Liver (tissue), 9 donors: ENCODE measurements around the gene ABCA1. TPM values are rescaled to one million over a fixed set of nuclear protein-coding genes. Genes with fewer than 3 reads are reported as not detected.

Experiments used
- DNase-seq: peaks from one replicate; pipeline ENCODE4 v3.0.0-alpha.2; 2017; ENCODE audit warnings: low spot score
- H3K27ac ChIP-seq, 2 donors: one replicate each; pipeline ENCODE4 v1.7.0; 2013; ENCODE audit warnings: inconsistent platforms in 2 of 2, low read length in 2 of 2, control low read depth in 1 of 2, low read depth in 1 of 2, mild to moderate bottlenecking in 1 of 2
- H3K27me3 ChIP-seq, 4 donors: one replicate each; pipeline versions ENCODE4 v1.6.1 to v1.7.0; 2013; ENCODE audit warnings: low read length in 3 of 4, inconsistent platforms in 1 of 4, mild to moderate bottlenecking in 1 of 4, moderate library complexity in 1 of 4; ENCODE audit not compliant: control insufficient read depth in 4 of 4, insufficient read depth in 4 of 4
- H3K36me3 ChIP-seq, 4 donors: one replicate each; pipeline versions ENCODE4 v1.6.1 to v1.7.0; 2013; ENCODE audit warnings: low read length in 3 of 4, mild to moderate bottlenecking in 3 of 4, low read depth in 1 of 4, moderate library complexity in 1 of 4; ENCODE audit not compliant: control insufficient read depth in 4 of 4, insufficient read depth in 3 of 4
- H3K4me1 ChIP-seq, 4 donors: one replicate each; pipeline versions ENCODE4 v1.6.1 to v1.7.0; 2013; ENCODE audit warnings: low read length in 3 of 4, mild to moderate bottlenecking in 3 of 4, moderate library complexity in 1 of 4; ENCODE audit not compliant: control insufficient read depth in 4 of 4, insufficient read depth in 4 of 4
- H3K4me3 ChIP-seq, 3 donors: one replicate each; pipeline versions ENCODE4 v1.6.1 to v1.7.0; 2013; ENCODE audit warnings: low read length in 3 of 3, control low read depth in 1 of 3, low read depth in 1 of 3, mild to moderate bottlenecking in 1 of 3
- H3K9ac ChIP-seq, 2 donors: one replicate each; pipeline ENCODE4 v1.7.0; 2013; ENCODE audit warnings: low read length in 2 of 2, mild to moderate bottlenecking in 2 of 2, moderate library complexity in 2 of 2, control low read depth in 1 of 2, low read depth in 1 of 2
- H3K9me3 ChIP-seq, 4 donors: one replicate each; pipeline versions ENCODE4 v1.6.1 to v1.7.0; 2013; ENCODE audit warnings: low read length in 3 of 4; ENCODE audit not compliant: control insufficient read depth in 4 of 4
- ATF3 ChIP-seq: IDR thresholded peaks from 2 replicates; pipeline ENCODE4 v1.6.1; 2016; ENCODE audit warnings: antibody characterized with exemption
- CTCF ChIP-seq: fragments of 150-350 bp; IDR thresholded peaks from 2 replicates; pipeline ENCODE4 v1.5.1; 2017; ENCODE audit warnings: improper control_type of control experiment, low read depth, low read length; ENCODE audit not compliant: missing input control
- FOXA1 ChIP-seq: IDR thresholded peaks from 2 replicates; pipeline ENCODE4 v1.6.1; 2016; ENCODE audit warnings: antibody characterized with exemption
- FOXA2 ChIP-seq: IDR thresholded peaks from 2 replicates; pipeline ENCODE4 v1.6.1; 2016; ENCODE audit warnings: antibody characterized with exemption
- GABPA ChIP-seq, 2 donors: IDR thresholded peaks in 1 of 2; conservative IDR thresholded peaks in 1 of 2; 2 replicates each; pipeline ENCODE4 v1.6.1; 2016; ENCODE audit warnings: antibody characterized with exemption in 2 of 2, mild to moderate bottlenecking in 1 of 2, moderate library complexity in 1 of 2
- HNF4A ChIP-seq, 2 donors: conservative IDR thresholded peaks; 2 replicates each; pipeline ENCODE4 v1.6.1; 2016; ENCODE audit warnings: antibody characterized with exemption in 2 of 2, mild to moderate bottlenecking in 2 of 2
- HNF4G ChIP-seq: IDR thresholded peaks from 2 replicates; pipeline ENCODE4 v1.6.1; 2016; ENCODE audit warnings: antibody characterized with exemption
- JUND ChIP-seq, 2 donors: IDR thresholded peaks; 2 replicates each; pipeline ENCODE4 v1.6.1; 2016; ENCODE audit warnings: antibody characterized with exemption in 2 of 2
- NR2F2 ChIP-seq: IDR thresholded peaks from 2 replicates; pipeline ENCODE4 v1.6.1; 2016; ENCODE audit warnings: antibody characterized with exemption
- RAD21 ChIP-seq, 2 donors: IDR thresholded peaks; 2 replicates each; pipeline ENCODE4 v1.6.1; 2016; ENCODE audit warnings: antibody characterized with exemption in 2 of 2, mild to moderate bottlenecking in 2 of 2
- REST ChIP-seq: IDR thresholded peaks from 2 replicates; pipeline ENCODE4 v1.6.1; 2016; ENCODE audit warnings: antibody characterized with exemption, mild to moderate bottlenecking
- RXRA ChIP-seq, 2 donors: IDR thresholded peaks; 2 replicates each; pipeline ENCODE4 v1.6.1; 2017 to 2018; ENCODE audit warnings: antibody characterized with exemption in 2 of 2, mild to moderate bottlenecking in 1 of 2
- SP1 ChIP-seq: IDR thresholded peaks from 2 replicates; pipeline ENCODE4 v1.6.1; 2018; ENCODE audit warnings: antibody characterized with exemption, mild to moderate bottlenecking
- TAF1 ChIP-seq: conservative IDR thresholded peaks from 2 replicates; pipeline ENCODE4 v1.6.1; 2016; ENCODE audit warnings: antibody characterized with exemption, mild to moderate bottlenecking
- YY1 ChIP-seq: IDR thresholded peaks from 2 replicates; pipeline ENCODE4 v1.6.1; 2016; ENCODE audit warnings: antibody characterized with exemption, mild to moderate bottlenecking
- WGBS: extraction: QIAGEN DNeasy Blood & Tissue Kit; methylation state at CpG from one replicate; pipeline ENCODE4 v1.1.7; 2013; 5-methylcytosine and 5-hydroxymethylcytosine counted together
- polyA plus RNA-seq, 2 donors: library from polyadenylated mRNA; stranded (reverse) in 1 of 2; unstranded in 1 of 2; fragments of 200-250 nt in 1 of 2; fragments of >200 nt in 1 of 2; fragmentation: Nextera tagmentation in 1 of 2; extraction: Ambion mirVana in 1 of 2; gene quantifications; one replicate each; pipeline versions ENCODE4 v1.2.1 to v1.2.3, GENCODE V29; 2013 to 2015
- total RNA-seq, 2 donors: library from RNA; depleted of rRNA; stranded (reverse); fragments of >200 nt; gene quantifications; one replicate each; pipeline ENCODE4 v1.2.3, GENCODE V29; 2014
- donor health status: healthy.
- donor health status: healthy.
- donor health status: healthy.
- donor health status: healthy.
- donor health status: healthy.

The ABCA1 gene
- total and polyA plus RNA-seq, 4 donors: 15.4 to 223 (median 62.9) TPM

- DNase-seq: no peak
- H3K27me3 ChIP-seq: no peaks in the 10 kb centered on the region
- H3K4me1 ChIP-seq: peaks cover 5 to 46% (median 28%) of the 10 kb centered on the region in 4 donors
- H3K9me3 ChIP-seq: no peaks in the 10 kb centered on the region
- no peaks in the 10 kb centered on the region for H3K36me3 ChIP-seq
- H3K4me3 ChIP-seq: peak overlapping the region; percentile 56 to 87 (median 83)
- H3K9ac ChIP-seq: peak overlapping the region in 1 of 2 donors; percentile 87
- H3K27ac ChIP-seq: peak overlapping the region; percentile 76 to 84
- WGBS: 20% methylated on average over 2 of the region's 2 CpGs
- TF ChIP-seq TAF1 (peak; percentile 36), FOXA1 (no peak)
Measured at GRCh38 chr9:104905931-104906330, 22.0 kb downstream of the ABCA1 start.

GRCh38 chr9:104905153-104905901 lies 22.6 kb downstream of the ABCA1 start:
- Histone ChIP-seq H3K9me3 (no peaks in the 10 kb centered on the region), H3K36me3 (no peaks in the 10 kb centered on the region), H3K27ac (peak overlapping the region; percentile 76 to 84), H3K4me1 (peaks cover 3 to 46% (median 32%) of the 10 kb centered on the region in 4 donors), H3K4me3 (peak overlapping the region; percentile 56 to 87 (median 83)), H3K9ac (peak overlapping the region; percentile 45 to 87), H3K27me3 (no peaks in the 10 kb centered on the region)
- DNase-seq: no peak
- peak; percentile 72 for TF ChIP-seq TAF1
- TF ChIP-seq YY1: no peak
- 55% methylated on average over 4 of the region's 4 CpGs for WGBS

GRCh38 chr9:104903609-104904008 lies 24.3 kb downstream of the ABCA1 start:
- Histone ChIP-seq H3K4me1 (peaks cover 1 to 43% (median 29%) of the 10 kb centered on the region in 4 donors), H3K27me3 (no peaks in the 10 kb centered on the region), H3K36me3 (peaks cover 0 to 4% (median 0%) of the 10 kb centered on the region in 4 donors), H3K4me3 (peak overlapping the region; percentile 56 to 87 (median 73)), H3K27ac (peak overlapping the region; percentile 76 to 84), H3K9ac (peak overlapping the region; percentile 63 to 80), H3K9me3 (no peaks in the 10 kb centered on the region)
- 31% methylated on average over 8 of the region's 8 CpGs for WGBS
- TF ChIP-seq JUND (IDR thresholded peaks at IDR 0.05): peak; percentile 28 to 65
- no peak for TF ChIP-seq FOXA2
- TF ChIP-seq YY1: peak; percentile 62
- TF ChIP-seq RXRA (IDR thresholded peaks at IDR 0.05): no peak
- no peak for TF ChIP-seq ATF3
- TF ChIP-seq NR2F2: no peak
- TF ChIP-seq RAD21 (IDR thresholded peaks at IDR 0.05): peak in 1 of 2 donors; percentile 25
- no peak for TF ChIP-seq HNF4A (conservative IDR thresholded peaks at IDR 0.05)
- TF ChIP-seq SP1: no peak
- peak; percentile 87 for TF ChIP-seq TAF1
- peak; percentile 68 for DNase-seq

GRCh38 chr9:104900871-104901270 lies 27.1 kb downstream of the ABCA1 start:
- Histone ChIP-seq H3K9me3 (no peaks in the 10 kb centered on the region), H3K9ac (peak overlapping the region; percentile 28 to 43), H3K27me3 (no peaks in the 10 kb centered on the region), H3K27ac (peak overlapping the region; percentile 76 to 87), H3K36me3 (peaks cover 0 to 5% (median 4%) of the 10 kb centered on the region in 4 donors), H3K4me1 (peaks cover 3 to 54% (median 31%) of the 10 kb centered on the region in 4 donors), H3K4me3 (peak overlapping the region; percentile 27 to 56 (median 53))
- no peak for TF ChIP-seq NR2F2
- TF ChIP-seq HNF4G: no peak
- TF ChIP-seq GABPA (IDR thresholded peaks at IDR 0.05 in 1 of 2, conservative IDR thresholded peaks at IDR 0.05 in 1 of 2): no peak
- TF ChIP-seq FOXA1: no peak
- no peak for TF ChIP-seq REST
- TF ChIP-seq CTCF: no peak
- 30% methylated on average over 2 of the region's 2 CpGs for whole genome bisulfite sequencing
- no peak for DNase-seq
